Neural progenitor cell (in vitro differentiated cells): Measurements from ENCODE around the gene TMEM82.

ENCODE experiments used
- CTCF ChIP-seq: fragments of 200-600 bp; sonication (generic); IDR thresholded peaks from 2 replicates; pipeline ENCODE4 v1.5.1; 2017; ENCODE audit warnings: antibody characterized with exemption, mild to moderate bottlenecking
- EZH2 ChIP-seq: fragments of 200-600 bp; sonication (generic); IDR thresholded peaks from 2 replicates; pipeline ENCODE4 v1.6.1; 2017; ENCODE audit warnings: antibody characterized with exemption, mild to moderate bottlenecking, moderate library complexity
- EZH2phosphoT487 ChIP-seq: fragments of 200-600 bp; sonication (generic); IDR thresholded peaks from 2 replicates; pipeline ENCODE4 v1.6.1; 2017; ENCODE audit warnings: antibody characterized with exemption

- TF ChIP-seq EZH2phosphoT487 (no peak), CTCF (no peak), EZH2 (no peak)
Measured at GRCh38 chr1:15748690-15749398, 6.5 kb downstream of the TMEM82 start.
